Upper lobe of left lung (tissue), 6 donors: ENCODE data around the gene KCNMA1. TPM values are rescaled to one million over a fixed set of nuclear protein-coding genes. Genes with fewer than 3 reads are reported as not detected.

ENCODE experiments used
- ATAC-seq, 2 donors: fragments of 200-7000 bp; cut with Tn5 transposase; one replicate each; pipeline ENCODE4 v1.9.1; 2022; ENCODE audit warnings: mild to moderate bottlenecking in 2 of 2, moderate library complexity in 2 of 2; ENCODE audit not compliant: low FRiP score in 2 of 2
- DNase-seq, 2 donors: peaks; one replicate each; pipeline ENCODE4 v3.0.0-alpha.2; 2019 to 2020
- H3K27ac ChIP-seq, 4 donors: fragments of 200-600 bp; sonication (generic); one replicate each; pipeline ENCODE4 v1.5.1; 2016 to 2019
- H3K27me3 ChIP-seq, 4 donors: fragments of 200-600 bp; sonication (generic); one replicate each; pipeline ENCODE4 v1.5.1; 2017 to 2019
- H3K36me3 ChIP-seq, 4 donors: fragments of 200-600 bp; sonication (generic); one replicate each; pipeline ENCODE4 v1.5.1; 2016 to 2019
- H3K4me1 ChIP-seq, 4 donors: fragments of 200-600 bp; sonication (generic); one replicate each; pipeline ENCODE4 v1.5.1; 2018 to 2019
- H3K4me3 ChIP-seq, 4 donors: fragments of 200-600 bp; sonication (generic); one replicate each; pipeline ENCODE4 v1.5.1; 2017 to 2019; ENCODE audit warnings: mild to moderate bottlenecking in 2 of 4, moderate library complexity in 1 of 4
- H3K9me3 ChIP-seq, 4 donors: fragments of 200-600 bp; sonication (generic); one replicate each; pipeline ENCODE4 v1.5.1; 2018 to 2019
- CTCF ChIP-seq, 6 experiments: fragments of 450-650 bp in 4 of 6; fragments of 200-600 bp in 2 of 6; sonication (generic) in 2 of 6; IDR thresholded peaks; one replicate each; pipeline ENCODE4 v1.5.1; 2016 to 2019; ENCODE audit warnings: antibody characterized with exemption in 6 of 6
- EP300 ChIP-seq, 4 donors: sonication (generic); formaldehyde crosslinking; IDR thresholded peaks; one replicate each; pipeline ENCODE4 v1.5.1; 2017; ENCODE audit warnings: antibody characterized with exemption in 4 of 4, control low read depth in 2 of 4
- POLR2A ChIP-seq, 4 donors: fragments of 450-650 bp; IDR thresholded peaks; one replicate each; pipeline ENCODE4 v1.5.1; 2016 to 2017; ENCODE audit warnings: antibody characterized with exemption in 4 of 4, mild to moderate bottlenecking in 2 of 4
- POLR2AphosphoS5 ChIP-seq, 2 donors: sonication (generic); formaldehyde crosslinking; IDR thresholded peaks; one replicate each; pipeline ENCODE4 v1.5.1; 2017; ENCODE audit warnings: antibody characterized with exemption in 2 of 2
- WGBS, 2 donors: methylation state at CpG; one replicate each; pipeline ENCODE4 v1.1.5; 2017 to 2018; 5-methylcytosine and 5-hydroxymethylcytosine counted together
- total RNA-seq, 6 donors: library from RNA; depleted of rRNA in 4 of 6; stranded (reverse); fragments of >200 nt in 4 of 6; gene quantifications; one replicate each; pipeline versions ENCODE4 v1.1.0 to v1.2.1, GENCODE V29; 2016 to 2021
- donor health status: DM: no; HTN: no; CAD: no; lungs with moderate emphysema.
- donor health status: DM: no; HTN: yes; CAD: no; lungs with severe emphysema.

The KCNMA1 gene
- total RNA-seq, 6 donors from 2014 or later: 5.8 to 107 (median 22.0) TPM

- ATAC-seq (no peak), DNase-seq (no peak)
- peak overlapping the region in 1 of 4 donors; percentile 43 for H3K27ac ChIP-seq
- TF ChIP-seq POLR2AphosphoS5 (IDR thresholded peaks at IDR 0.05): no peak
- TF ChIP-seq EP300 (IDR thresholded peaks at IDR 0.05): no peak
- no peak for TF ChIP-seq CTCF (IDR thresholded peaks at IDR 0.05)
- no peak for TF ChIP-seq POLR2A (IDR thresholded peaks at IDR 0.05)
- no peaks in the 10 kb centered on the region for H3K27me3 ChIP-seq
- WGBS, 2 donors: 50 to 62% methylated on average over 8 of the region's 8 CpGs
- H3K4me1 ChIP-seq: peaks cover 6 to 12% (median 7%) of the 10 kb centered on the region in 4 donors
- H3K9me3 ChIP-seq: no peaks in the 10 kb centered on the region
- no peaks in the 10 kb centered on the region for H3K36me3 ChIP-seq
- H3K4me3 ChIP-seq: no peak overlapping the region
Measured at GRCh38 chr10:77602231-77602912, 35.2 kb downstream of the KCNMA1 start.

- 88 to 100% methylated on average over 1 to 4 of the region's 4 CpGs for WGBS, 2 donors
- peak in 1 of 2 donors; percentile 24 for ATAC-seq
- DNase-seq: no peak
Measured at GRCh38 chr10:77601488-77601887, 36.1 kb downstream of the KCNMA1 start.

GRCh38 chr10:77600640-77601039 is 37.0 kb downstream of the KCNMA1 start:
- Histone ChIP-seq H3K36me3 (no peaks in the 10 kb centered on the region), H3K9me3 (no peaks in the 10 kb centered on the region), H3K4me3 (no peak overlapping the region), H3K27me3 (no peaks in the 10 kb centered on the region), H3K4me1 (peaks cover 6 to 12% (median 7%) of the 10 kb centered on the region in 4 donors), H3K27ac (no peak overlapping the region)
- 75 to 91% methylated on average over 2 to 6 of the region's 6 CpGs for WGBS, 2 donors
- TF ChIP-seq POLR2A (IDR thresholded peaks at IDR 0.05): no peak
- no peak for TF ChIP-seq POLR2AphosphoS5 (IDR thresholded peaks at IDR 0.05)
- no peak for TF ChIP-seq EP300 (IDR thresholded peaks at IDR 0.05)
- no peak for TF ChIP-seq CTCF (IDR thresholded peaks at IDR 0.05)
- ATAC-seq: no peak
- no peak for DNase-seq

More at GRCh38 chr10:77601488-77601887, 36.1 kb downstream of the KCNMA1 start:
- no peaks in the 10 kb centered on the region for H3K9me3 ChIP-seq
- no peak for TF ChIP-seq CTCF (IDR thresholded peaks at IDR 0.05)
- no peak for TF ChIP-seq POLR2A (IDR thresholded peaks at IDR 0.05)
- TF ChIP-seq POLR2AphosphoS5 (IDR thresholded peaks at IDR 0.05): no peak
- TF ChIP-seq EP300 (IDR thresholded peaks at IDR 0.05): no peak
- H3K4me3 ChIP-seq: no peak overlapping the region
- no peaks in the 10 kb centered on the region for H3K36me3 ChIP-seq
- H3K27ac ChIP-seq: peak overlapping the region in 1 of 4 donors; percentile 3
- no peaks in the 10 kb centered on the region for H3K27me3 ChIP-seq
- peaks cover 6 to 12% (median 7%) of the 10 kb centered on the region in 4 donors for H3K4me1 ChIP-seq

- no peaks in the 10 kb centered on the region for H3K36me3 ChIP-seq
- no peak for TF ChIP-seq POLR2A (IDR thresholded peaks at IDR 0.05)
- no peak for TF ChIP-seq POLR2AphosphoS5 (IDR thresholded peaks at IDR 0.05)
- no peak for TF ChIP-seq CTCF (IDR thresholded peaks at IDR 0.05)
- TF ChIP-seq EP300 (IDR thresholded peaks at IDR 0.05): no peak
- H3K27ac ChIP-seq: no peak overlapping the region
- no peaks in the 10 kb centered on the region for H3K27me3 ChIP-seq
- no peaks in the 10 kb centered on the region for H3K9me3 ChIP-seq
- ATAC-seq (no peak), DNase-seq (no peak)
- peaks cover under 1 to 8% (median 7%) of the 10 kb centered on the region in 4 donors for H3K4me1 ChIP-seq
- H3K4me3 ChIP-seq: no peak overlapping the region
- 79 to 93% methylated on average over 4 of the region's 4 CpGs for WGBS, 2 donors
Measured at GRCh38 chr10:77599651-77600050, 38.0 kb downstream of the KCNMA1 start.

- ATAC-seq: no peak
- DNase-seq: no peak
- Histone ChIP-seq H3K9me3 (no peaks in the 10 kb centered on the region), H3K4me3 (no peak overlapping the region), H3K27ac (no peak overlapping the region), H3K4me1 (peaks cover 0 to 8% (median 6%) of the 10 kb centered on the region in 4 donors), H3K36me3 (no peaks in the 10 kb centered on the region), H3K27me3 (no peaks in the 10 kb centered on the region)
- TF ChIP-seq CTCF (IDR thresholded peaks at IDR 0.05) (no peak), POLR2A (IDR thresholded peaks at IDR 0.05) (no peak)
- WGBS, 2 donors: 65 to 72% methylated on average over 7 of the region's 7 CpGs
Measured at GRCh38 chr10:77598606-77599005, 39.0 kb downstream of the KCNMA1 start.
